ENCODE data around the gene TNFAIP1. TPM values are rescaled to one million over a fixed set of nuclear protein-coding genes. Genes with fewer than 3 reads are reported as not detected.

Gene TNFAIP1
- total RNA-seq, 2 donors from 2014 or later: 29.9 to 36.1 TPM

DNA sequence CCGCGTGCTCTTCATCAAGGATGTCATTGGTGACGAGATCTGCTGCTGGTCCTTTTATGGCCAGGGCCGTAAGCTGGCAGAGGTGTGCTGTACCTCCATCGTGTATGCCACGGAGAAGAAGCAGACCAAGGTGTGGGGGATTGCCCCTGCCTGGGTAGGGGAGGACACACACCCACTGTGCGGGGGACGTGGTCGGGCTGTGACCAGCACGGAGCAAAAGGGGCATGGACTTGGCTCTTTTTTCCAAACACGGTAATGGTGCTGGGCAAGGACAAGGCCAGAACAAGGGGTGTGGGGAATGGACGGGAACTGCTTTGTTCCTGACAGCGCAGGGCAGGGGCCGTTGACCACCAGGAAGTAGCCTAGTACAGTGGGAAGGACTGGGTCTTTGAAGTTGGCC is 6.8 kb downstream of the TNFAIP1 start:
- Mint-ChIP-seq H3K27me3 (ENCODE audit: insufficient read depth) (no peaks in the 10 kb centered on the region), H3K27ac (no peak overlapping the region), H3K4me1 (peaks cover 7% of the 10 kb centered on the region), H3K36me3 (ENCODE audit: low read depth) (peaks cover 64% of the 10 kb centered on the region), H3K9me3 (no peaks in the 10 kb centered on the region), H3K4me3 (no peak overlapping the region)
- Histone ChIP-seq H3K27ac (ENCODE audit: low read depth, low read length) (no peak overlapping the region), H3K9me3 (ENCODE audit: control insufficient read depth, low read length) (no peaks in the 10 kb centered on the region), H3K4me1 (ENCODE audit: control insufficient read depth, insufficient read depth, low read length) (peaks cover 5% of the 10 kb centered on the region), H3K9ac (ENCODE audit: extremely low read depth, low read length, poor library complexity, severe bottlenecking) (no peak overlapping the region), H3K4me3 (ENCODE audit: low read length) (no peak overlapping the region), H3K27me3 (ENCODE audit: control insufficient read depth, insufficient read depth, low read length, poor library complexity, severe bottlenecking) (no peaks in the 10 kb centered on the region), H3K36me3 (ENCODE audit: control insufficient read depth, insufficient read depth, low read length) (peaks cover 80% of the 10 kb centered on the region)
- no peak for DNase-seq
- 93 to 96% methylated on average over 13 to 14 of the region's 14 CpGs for WGBS, 2 experiments (ENCODE audit: insufficient coverage in 1 of 2, insufficient read length in 1 of 2)
- TF ChIP-seq, protein P1, sequence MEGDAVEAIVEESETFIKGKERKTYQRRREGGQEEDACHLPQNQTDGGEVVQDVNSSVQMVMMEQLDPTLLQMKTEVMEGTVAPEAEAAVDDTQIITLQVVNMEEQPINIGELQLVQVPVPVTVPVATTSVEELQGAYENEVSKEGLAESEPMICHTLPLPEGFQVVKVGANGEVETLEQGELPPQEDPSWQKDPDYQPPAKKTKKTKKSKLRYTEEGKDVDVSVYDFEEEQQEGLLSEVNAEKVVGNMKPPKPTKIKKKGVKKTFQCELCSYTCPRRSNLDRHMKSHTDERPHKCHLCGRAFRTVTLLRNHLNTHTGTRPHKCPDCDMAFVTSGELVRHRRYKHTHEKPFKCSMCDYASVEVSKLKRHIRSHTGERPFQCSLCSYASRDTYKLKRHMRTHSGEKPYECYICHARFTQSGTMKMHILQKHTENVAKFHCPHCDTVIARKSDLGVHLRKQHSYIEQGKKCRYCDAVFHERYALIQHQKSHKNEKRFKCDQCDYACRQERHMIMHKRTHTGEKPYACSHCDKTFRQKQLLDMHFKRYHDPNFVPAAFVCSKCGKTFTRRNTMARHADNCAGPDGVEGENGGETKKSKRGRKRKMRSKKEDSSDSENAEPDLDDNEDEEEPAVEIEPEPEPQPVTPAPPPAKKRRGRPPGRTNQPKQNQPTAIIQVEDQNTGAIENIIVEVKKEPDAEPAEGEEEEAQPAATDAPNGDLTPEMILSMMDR (conservative IDR thresholded peaks at IDR 0.05): no peak

DNA sequence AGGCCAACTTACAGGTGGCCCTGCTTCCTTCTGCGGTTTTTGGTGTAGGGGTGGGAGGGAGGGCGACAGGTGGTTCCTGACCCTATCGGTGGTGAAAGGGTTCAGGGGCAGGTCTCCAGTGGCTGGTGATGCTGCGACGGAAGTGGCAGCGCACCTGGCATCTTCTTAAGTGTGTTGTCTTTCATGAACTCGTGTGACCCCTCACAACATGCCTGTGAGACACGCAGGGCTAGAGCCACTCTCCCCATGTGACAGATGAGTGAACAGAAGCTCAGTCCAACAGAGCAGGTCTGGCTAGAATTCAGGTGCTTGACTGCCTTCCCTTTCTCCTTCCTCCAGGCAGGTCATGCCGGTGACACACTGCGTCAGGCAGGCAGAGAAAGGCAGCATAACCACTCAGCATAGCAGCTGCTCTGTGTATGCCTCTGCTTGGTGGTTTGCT is 8.0 kb downstream of the TNFAIP1 start:
- DNase-seq: no peak
- Histone ChIP-seq H3K9me3 (ENCODE audit: control insufficient read depth, low read length) (no peaks in the 10 kb centered on the region), H3K27me3 (ENCODE audit: control insufficient read depth, insufficient read depth, low read length, poor library complexity, severe bottlenecking) (no peaks in the 10 kb centered on the region), H3K27ac (ENCODE audit: low read depth, low read length) (no peak overlapping the region), H3K9ac (ENCODE audit: extremely low read depth, low read length, poor library complexity, severe bottlenecking) (no peak overlapping the region), H3K36me3 (ENCODE audit: control insufficient read depth, insufficient read depth, low read length) (peaks cover 89% of the 10 kb centered on the region), H3K4me3 (ENCODE audit: low read length) (no peak overlapping the region), H3K4me1 (ENCODE audit: control insufficient read depth, insufficient read depth, low read length) (peaks cover 5% of the 10 kb centered on the region)
- no peak overlapping the region for H3K4me3 Mint-ChIP-seq
- H3K4me1 Mint-ChIP-seq: peaks cover 4% of the 10 kb centered on the region
- H3K36me3 Mint-ChIP-seq (ENCODE audit: low read depth): peaks cover 71% of the 10 kb centered on the region
- no peaks in the 10 kb centered on the region for H3K27me3 Mint-ChIP-seq (ENCODE audit: insufficient read depth)
- TF ChIP-seq, protein P1 (conservative IDR thresholded peaks at IDR 0.05): no peak
- 93 to 94% methylated on average over 6 to 10 of the region's 10 CpGs for WGBS, 2 experiments (ENCODE audit: insufficient coverage in 1 of 2, insufficient read length in 1 of 2)
- H3K27ac Mint-ChIP-seq: no peak overlapping the region
- no peaks in the 10 kb centered on the region for H3K9me3 Mint-ChIP-seq

DNA sequence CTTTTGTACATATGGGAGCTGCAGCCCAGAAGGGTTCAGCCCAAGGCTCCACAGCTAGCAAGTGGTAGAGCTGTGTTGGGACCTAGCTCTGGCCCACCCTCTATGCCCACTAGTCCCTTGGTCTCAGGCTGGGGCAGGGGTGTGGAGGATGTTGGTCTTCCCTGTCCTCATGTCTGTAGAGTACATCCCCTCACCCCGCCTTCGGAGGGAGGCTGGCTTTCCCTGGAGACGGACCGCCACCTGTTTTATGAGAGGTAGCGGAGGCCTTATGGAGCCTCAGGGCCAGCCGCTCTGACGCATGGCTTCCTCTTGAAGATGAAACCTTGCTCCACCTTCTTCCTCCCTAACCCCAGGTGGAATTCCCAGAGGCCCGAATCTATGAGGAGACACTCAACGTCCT is 8.4 kb downstream of the TNFAIP1 start:
- peaks cover 76% of the 10 kb centered on the region for H3K36me3 Mint-ChIP-seq (ENCODE audit: low read depth)
- DNase-seq: no peak
- WGBS, 2 experiments (ENCODE audit: insufficient coverage in 1 of 2, insufficient read length in 1 of 2): 97 to 99% methylated on average over 7 to 9 of the region's 9 CpGs
- H3K9me3 ChIP-seq (ENCODE audit: control insufficient read depth, low read length): no peaks in the 10 kb centered on the region
- no peak overlapping the region for H3K4me3 ChIP-seq (ENCODE audit: low read length)
- H3K27me3 Mint-ChIP-seq (ENCODE audit: insufficient read depth): no peaks in the 10 kb centered on the region
- no peak overlapping the region for H3K4me3 Mint-ChIP-seq
- H3K27ac Mint-ChIP-seq: no peak overlapping the region
- peaks cover 93% of the 10 kb centered on the region for H3K36me3 ChIP-seq (ENCODE audit: control insufficient read depth, insufficient read depth, low read length)
- H3K9ac ChIP-seq (ENCODE audit: extremely low read depth, low read length, poor library complexity, severe bottlenecking): no peak overlapping the region
- peaks cover 1% of the 10 kb centered on the region for H3K4me1 Mint-ChIP-seq
- no peaks in the 10 kb centered on the region for H3K27me3 ChIP-seq (ENCODE audit: control insufficient read depth, insufficient read depth, low read length, poor library complexity, severe bottlenecking)
- TF ChIP-seq, protein P1 (conservative IDR thresholded peaks at IDR 0.05): no peak
- no peaks in the 10 kb centered on the region for H3K9me3 Mint-ChIP-seq
- peaks cover 5% of the 10 kb centered on the region for H3K4me1 ChIP-seq (ENCODE audit: control insufficient read depth, insufficient read depth, low read length)
- no peak overlapping the region for H3K27ac ChIP-seq (ENCODE audit: low read depth, low read length)
